NT2/D1 (cell line): ENCODE data around the gene SGTA.

Experiments
- DNase-seq: peaks from one replicate; pipeline ENCODE4 v3.0.0-alpha.2; 2011; ENCODE audit warnings: low read depth, low spot score
- H3K27me3 ChIP-seq: 2 replicates; pipeline ENCODE4 v1.6.0; 2011; ENCODE audit warnings: mild to moderate bottlenecking; ENCODE audit not compliant: insufficient read length, insufficient read depth
- H3K36me3 ChIP-seq: 2 replicates; pipeline ENCODE4 v1.6.1; 2011; ENCODE audit warnings: mild to moderate bottlenecking, low read length, mixed read lengths; ENCODE audit not compliant: insufficient read depth, insufficient read length
- H3K4me1 ChIP-seq: 2 replicates; pipeline ENCODE4 v1.5.1; 2011; ENCODE audit not compliant: insufficient read depth, insufficient read length
- H3K4me3 ChIP-seq: 2 replicates; pipeline ENCODE4 v1.5.1; 2011; ENCODE audit warnings: low read depth; ENCODE audit not compliant: insufficient read length
- H3K9ac ChIP-seq: 2 replicates; pipeline ENCODE4 v1.6.0; 2011; ENCODE audit warnings: low read depth; ENCODE audit not compliant: insufficient read length
- H3K9me3 ChIP-seq: 2 replicates; pipeline ENCODE4 v1.5.1; 2011; ENCODE audit warnings: mild to moderate bottlenecking, low read length; ENCODE audit not compliant: insufficient read depth
- SUZ12 ChIP-seq: IDR thresholded peaks from 2 replicates; pipeline ENCODE4 v1.6.1; 2011; ENCODE audit not compliant: insufficient read length, insufficient read depth; ENCODE audit errors: extremely low read depth
- YY1 ChIP-seq: IDR thresholded peaks from 2 replicates; pipeline ENCODE4 v1.6.1; 2011; ENCODE audit not compliant: insufficient read length, insufficient read depth
- ZNF274 ChIP-seq: IDR thresholded peaks from 2 replicates; pipeline ENCODE4 v1.6.1; 2011; ENCODE audit warnings: mild to moderate bottlenecking, low read depth, low read length

The SGTA gene

GRCh38 chr19:2728783-2729387 lies 54.2 kb downstream of the SGTA start:
- Histone ChIP-seq H3K4me3 (no peak overlapping the region), H3K9ac (peak overlapping the region; percentile 52), H3K36me3 (peaks cover 27% of the 10 kb centered on the region), H3K9me3 (no peaks in the 10 kb centered on the region), H3K4me1 (peaks cover 18% of the 10 kb centered on the region), H3K27me3 (peaks cover 6% of the 10 kb centered on the region)
- no peak for DNase-seq
- TF ChIP-seq YY1 (no peak), SUZ12 (no peak), ZNF274 (no peak)

- Histone ChIP-seq H3K9me3 (no peaks in the 10 kb centered on the region), H3K27me3 (peaks cover 6% of the 10 kb centered on the region), H3K36me3 (peaks cover 17% of the 10 kb centered on the region), H3K4me3 (no peak overlapping the region), H3K4me1 (peaks cover 30% of the 10 kb centered on the region), H3K9ac (no peak overlapping the region)
- no peak for TF ChIP-seq ZNF274
- TF ChIP-seq YY1: no peak
- no peak for TF ChIP-seq SUZ12
- no peak for DNase-seq
Observed at GRCh38 chr19:2727640-2727944, 55.5 kb downstream of the SGTA start.

GRCh38 chr19:2726904-2727639 lies 56.0 kb downstream of the SGTA start:
- DNase-seq: no peak
- Histone ChIP-seq H3K4me1 (peaks cover 33% of the 10 kb centered on the region), H3K4me3 (no peak overlapping the region), H3K9me3 (no peaks in the 10 kb centered on the region), H3K27me3 (peaks cover 6% of the 10 kb centered on the region), H3K9ac (peak overlapping the region; percentile 61), H3K36me3 (peaks cover 12% of the 10 kb centered on the region)
- no peak for TF ChIP-seq YY1
- no peak for TF ChIP-seq ZNF274
- TF ChIP-seq SUZ12: no peak

GRCh38 chr19:2726160-2726855 lies 56.8 kb downstream of the SGTA start:
- no peak overlapping the region for H3K4me3 ChIP-seq

GRCh38 chr19:2724148-2724557 lies 58.9 kb downstream of the SGTA start:
- peaks cover 29% of the 10 kb centered on the region for H3K4me1 ChIP-seq
- no peak overlapping the region for H3K4me3 ChIP-seq
- TF ChIP-seq SUZ12 (no peak), YY1 (no peak), ZNF274 (no peak)
- DNase-seq: no peak
- no peaks in the 10 kb centered on the region for H3K36me3 ChIP-seq
- peaks cover 6% of the 10 kb centered on the region for H3K27me3 ChIP-seq
- H3K9ac ChIP-seq: peak overlapping the region; percentile 36
- no peaks in the 10 kb centered on the region for H3K9me3 ChIP-seq

More at GRCh38 chr19:2726160-2726855, 56.8 kb downstream of the SGTA start:
- Histone ChIP-seq H3K4me1 (peaks cover 34% of the 10 kb centered on the region), H3K9me3 (no peaks in the 10 kb centered on the region), H3K36me3 (peaks cover 4% of the 10 kb centered on the region), H3K9ac (peak overlapping the region; percentile 61), H3K27me3 (peaks cover 6% of the 10 kb centered on the region)
- no peak for TF ChIP-seq YY1
- TF ChIP-seq ZNF274: no peak
- TF ChIP-seq SUZ12: no peak
- no peak for DNase-seq

- H3K4me3 ChIP-seq: no peak overlapping the region
- TF ChIP-seq YY1: no peak
- TF ChIP-seq SUZ12: no peak
- no peak for TF ChIP-seq ZNF274
- no peaks in the 10 kb centered on the region for H3K9me3 ChIP-seq
- H3K27me3 ChIP-seq: peaks cover 6% of the 10 kb centered on the region
- no peaks in the 10 kb centered on the region for H3K36me3 ChIP-seq
- peaks cover 29% of the 10 kb centered on the region for H3K4me1 ChIP-seq
- peak overlapping the region; percentile 42 for H3K9ac ChIP-seq
- no peak for DNase-seq
Observed at GRCh38 chr19:2723747-2724146, 59.3 kb downstream of the SGTA start.

- Histone ChIP-seq H3K9ac (peak overlapping the region; percentile 50), H3K9me3 (no peaks in the 10 kb centered on the region), H3K36me3 (no peaks in the 10 kb centered on the region), H3K4me3 (no peak overlapping the region), H3K27me3 (peaks cover 6% of the 10 kb centered on the region), H3K4me1 (peaks cover 29% of the 10 kb centered on the region)
- DNase-seq: no peak
- TF ChIP-seq YY1 (no peak), ZNF274 (no peak), SUZ12 (no peak)
Observed at GRCh38 chr19:2723345-2723715, 59.7 kb downstream of the SGTA start.
